ENCODE measurements around the gene HMGCLL1.

The HMGCLL1 gene

GRCh38 chr6:55578537-55579363, at the start of gene HMGCLL1:
Gene HMGCLL1, minus strand, starts transcription at chr6:55579192. Its CDS starts 137 bp downstream, at chr6:55579055.
- no peak for DNase-seq

- no peak for DNase-seq
Measured at GRCh38 chr6:55621993-55622392, 43.0 kb upstream of the HMGCLL1 start.

GRCh38 chr6:55621244-55621643, 42.3 kb upstream of the HMGCLL1 start:
- DNase-seq: no peak

GRCh38 chr6:55617272-55617671, 38.3 kb upstream of the HMGCLL1 start:
- DNase-seq: no peak

DNA sequence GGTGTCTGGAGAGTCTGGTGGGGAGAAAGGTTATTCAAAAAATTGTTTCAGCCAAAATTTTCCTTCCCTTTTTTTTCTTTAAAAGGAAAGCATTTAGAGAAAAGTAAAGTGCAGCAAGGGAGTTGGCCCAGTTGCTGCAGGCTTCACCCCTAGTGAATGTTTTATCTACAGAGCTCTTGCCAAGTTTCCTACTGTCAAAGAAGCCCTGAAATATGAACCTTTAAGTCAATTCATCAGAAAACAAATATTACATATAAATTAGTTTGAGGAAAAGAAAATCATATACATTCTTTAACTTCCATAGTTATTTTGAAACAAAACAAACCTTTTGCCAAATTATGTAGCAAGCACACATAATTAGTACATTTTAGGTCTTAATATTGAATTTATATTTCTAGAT, 25.0 kb upstream of the HMGCLL1 start:
- DNase-seq: no peak

GRCh38 chr6:55601120-55601519, 22.1 kb upstream of the HMGCLL1 start:
- no peak for DNase-seq

DNA sequence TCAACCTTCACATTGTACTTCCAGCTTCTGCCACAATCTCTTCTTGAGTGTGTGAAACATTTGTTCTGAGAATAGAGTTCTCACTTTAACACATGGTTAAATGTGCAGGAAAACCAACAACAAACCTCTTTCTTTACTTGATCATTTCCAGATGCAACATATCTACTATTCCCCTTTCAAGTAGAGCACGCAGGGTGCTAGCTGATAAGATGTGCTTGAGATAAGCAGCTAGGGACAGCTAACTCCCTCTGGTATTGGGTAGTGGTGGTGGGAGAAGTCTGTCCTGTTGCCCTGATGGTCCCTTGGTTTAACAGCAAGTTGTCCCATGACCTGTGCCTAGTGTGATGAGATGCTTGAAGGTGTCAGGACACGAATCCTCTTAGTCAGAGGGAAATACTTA, 15.4 kb upstream of the HMGCLL1 start:
- no peak for DNase-seq

DNA sequence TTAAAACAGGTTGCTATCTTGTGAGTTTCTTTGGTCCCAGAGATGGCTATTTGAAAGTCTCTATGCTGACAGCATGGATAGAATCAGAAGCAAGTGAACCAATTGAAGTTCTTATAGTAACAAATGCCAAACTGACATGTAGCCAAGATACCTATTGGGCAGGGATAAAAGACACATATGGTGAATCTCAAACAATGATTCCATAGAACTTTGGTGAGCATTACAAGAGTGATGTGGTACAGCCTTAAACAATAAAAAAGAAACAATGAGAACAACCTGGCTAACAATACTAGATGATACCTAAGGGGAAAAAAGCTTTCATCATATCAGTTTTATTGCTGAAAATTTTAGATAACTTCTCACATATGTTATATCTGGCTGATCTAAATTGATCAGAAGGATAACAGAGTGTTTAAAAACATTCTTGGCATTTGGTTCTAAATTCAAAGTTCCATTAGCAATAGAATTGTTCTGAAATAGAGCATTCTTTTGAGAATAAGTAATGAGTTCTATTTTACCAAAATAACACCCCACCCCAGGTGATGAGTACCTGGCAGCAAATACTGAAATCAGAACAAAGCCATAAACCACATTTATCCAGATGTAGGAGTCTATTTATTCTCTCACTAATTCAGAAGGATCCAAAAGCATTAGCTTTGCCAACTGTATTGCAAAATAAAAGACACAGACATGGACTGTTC, 5.8 kb upstream of the HMGCLL1 start:
- no peak for DNase-seq

DNA sequence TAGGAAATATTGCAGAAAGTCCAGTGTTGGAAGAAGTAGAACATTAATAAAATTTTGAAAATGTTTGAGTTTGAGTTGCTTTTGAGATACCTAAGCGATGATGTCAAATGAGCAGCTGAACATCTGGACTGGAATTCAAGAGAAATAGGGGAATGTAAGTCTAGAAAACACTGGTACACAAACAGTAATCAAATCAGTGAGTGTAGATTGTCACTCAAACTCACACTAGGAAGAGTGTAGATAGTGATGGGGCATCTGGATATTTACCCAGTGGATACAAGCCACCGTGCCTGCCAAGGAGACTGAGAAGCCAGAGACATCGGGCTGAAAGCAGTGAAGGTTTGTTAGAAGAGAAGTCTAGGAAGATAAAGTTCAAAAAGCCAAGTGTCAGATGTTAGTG, 2.2 kb downstream of the HMGCLL1 start:
- no peak for DNase-seq

- DNase-seq: no peak
Measured at GRCh38 chr6:55574556-55574955, 4.4 kb downstream of the HMGCLL1 start.

DNA sequence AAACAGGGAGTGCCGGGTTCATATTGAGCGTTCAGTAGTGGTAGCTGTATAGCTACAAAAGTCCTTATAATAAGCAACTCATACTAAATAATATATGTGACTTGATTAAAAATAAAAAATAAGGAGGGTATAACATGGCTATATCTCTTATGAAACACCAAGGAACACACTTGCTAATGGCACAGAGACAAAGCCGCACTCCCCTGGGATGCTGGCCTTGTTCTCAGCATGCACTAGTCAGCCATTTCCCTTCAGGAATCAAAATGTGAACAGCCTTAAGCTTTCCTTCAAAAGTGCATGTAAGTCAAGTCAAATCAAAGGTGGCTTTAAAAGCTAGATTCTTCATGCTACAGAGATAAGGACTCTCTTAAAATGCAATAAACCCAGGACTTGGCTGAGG, 9.4 kb downstream of the HMGCLL1 start:
- no peak for DNase-seq

DNA sequence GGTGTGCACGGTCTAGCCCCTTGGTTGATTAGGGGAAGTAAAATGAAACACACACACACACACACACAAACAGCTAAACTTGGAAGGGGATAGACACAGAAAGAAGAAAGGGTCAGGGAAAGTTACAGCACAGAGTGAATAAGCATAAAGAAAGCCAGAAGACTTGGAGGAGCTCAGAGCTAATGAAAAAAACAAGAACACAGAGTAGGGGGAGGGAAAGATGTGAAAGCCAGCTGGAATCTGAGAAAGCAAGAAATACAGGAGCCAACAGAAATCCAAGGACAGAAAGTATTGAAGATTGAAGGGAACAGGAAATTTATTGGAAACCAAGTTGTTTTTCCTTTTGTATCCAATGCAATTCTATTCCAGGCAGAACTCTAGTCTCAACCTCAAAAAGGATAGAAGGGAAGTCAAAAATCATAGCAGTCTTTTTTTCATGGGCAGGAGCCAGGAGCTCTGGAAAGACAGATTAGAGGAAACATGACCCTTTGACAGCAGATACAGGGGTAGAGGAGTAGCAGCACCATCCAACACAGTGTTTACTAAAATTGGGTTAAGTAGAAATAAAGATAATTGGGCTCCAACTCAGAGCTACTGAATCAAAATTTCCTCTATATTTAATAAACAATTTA, 10.1 kb downstream of the HMGCLL1 start:
- no peak for DNase-seq

DNA sequence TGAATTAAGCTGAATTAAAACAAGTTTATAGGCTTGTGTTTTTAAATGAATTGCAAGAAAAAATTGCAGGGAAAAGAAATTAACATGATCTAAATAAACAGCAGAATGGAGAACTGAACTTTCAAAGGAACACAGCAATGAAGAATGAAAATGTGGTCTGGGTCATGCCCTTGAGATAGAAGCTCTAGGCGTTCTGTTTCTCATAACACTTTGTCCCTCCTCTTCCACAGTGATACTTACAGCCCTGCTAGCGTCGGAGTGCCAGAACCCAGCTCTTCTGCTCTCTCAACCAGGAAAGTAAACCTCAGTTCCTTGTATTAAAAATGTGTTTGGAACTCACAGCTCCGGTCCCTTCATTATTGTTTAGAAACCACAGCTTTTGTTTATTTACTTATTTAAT, 11.4 kb downstream of the HMGCLL1 start:
- no peak for DNase-seq

GRCh38 chr6:55566036-55566710, 12.8 kb downstream of the HMGCLL1 start:
- DNase-seq: no peak

DNA sequence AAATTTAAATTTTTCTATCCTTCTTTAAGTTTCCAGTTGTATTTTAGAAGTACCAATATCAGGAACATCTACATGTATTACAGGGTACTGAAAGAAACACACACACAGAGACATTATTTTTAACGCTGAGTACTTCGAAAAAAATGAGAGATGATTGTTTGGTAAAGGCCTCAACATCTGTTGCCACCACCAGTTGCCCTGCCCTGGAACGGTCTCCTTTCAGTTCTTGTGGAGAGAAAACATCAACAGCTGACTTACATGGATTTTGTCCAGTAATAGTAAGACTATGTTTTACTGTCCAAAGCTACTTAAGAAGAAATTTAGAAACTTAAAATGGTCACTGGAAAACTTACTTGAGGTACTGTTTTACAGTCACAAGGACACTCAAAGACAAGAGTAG, 16.7 kb downstream of the HMGCLL1 start:
- DNase-seq: no peak

DNA sequence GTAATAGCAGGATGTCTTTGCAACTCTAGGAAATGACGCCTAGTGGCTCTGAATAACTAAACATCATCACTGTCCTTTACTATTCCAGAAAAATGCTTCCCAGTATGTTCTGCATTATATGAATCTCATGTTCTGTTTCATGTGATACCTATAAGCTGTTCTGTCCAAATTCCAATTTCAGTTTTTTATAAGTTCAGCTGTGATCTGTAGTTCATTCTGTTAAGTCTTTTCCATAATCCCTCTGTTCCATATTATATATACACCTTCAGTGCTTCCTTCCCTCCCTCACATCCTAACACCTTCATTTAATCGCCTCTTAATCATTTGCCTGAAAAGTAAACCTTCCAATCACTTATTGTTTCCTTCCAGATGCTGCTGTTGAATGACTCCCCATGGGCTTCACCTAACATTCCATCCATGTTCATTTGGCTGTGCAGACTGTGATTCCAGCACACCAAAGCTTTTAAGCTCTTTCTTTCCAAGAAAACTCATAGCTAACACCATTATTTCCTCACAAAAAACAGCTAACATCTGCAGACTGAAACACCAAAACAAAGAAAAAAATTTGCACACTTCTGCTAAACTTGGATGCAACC, 18.6 kb downstream of the HMGCLL1 start:
- no peak for DNase-seq

GRCh38 chr6:55557146-55557545, 21.8 kb downstream of the HMGCLL1 start:
- DNase-seq: no peak

DNA sequence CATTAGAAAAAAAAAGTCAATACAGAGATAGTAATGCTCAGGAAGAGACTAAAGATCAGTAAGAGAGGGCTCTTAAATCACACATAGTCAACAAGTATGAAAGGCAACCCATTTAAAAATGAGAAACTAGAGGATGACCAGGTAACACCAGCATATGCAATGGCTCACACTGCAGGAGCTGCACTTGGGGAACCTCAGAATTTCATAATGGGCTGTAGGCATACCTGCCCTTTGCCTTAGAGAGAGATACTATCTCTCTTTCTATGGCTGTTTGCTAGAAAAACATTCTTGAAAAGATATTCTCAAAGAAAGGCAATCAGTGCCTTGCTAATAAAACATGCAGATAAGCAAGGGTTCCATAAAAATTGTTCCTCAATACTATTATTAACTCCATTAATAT, 33.2 kb downstream of the HMGCLL1 start:
- DNase-seq: no peak

GRCh38 chr6:55543633-55544309, 35.2 kb downstream of the HMGCLL1 start:
- DNase-seq: no peak

DNA sequence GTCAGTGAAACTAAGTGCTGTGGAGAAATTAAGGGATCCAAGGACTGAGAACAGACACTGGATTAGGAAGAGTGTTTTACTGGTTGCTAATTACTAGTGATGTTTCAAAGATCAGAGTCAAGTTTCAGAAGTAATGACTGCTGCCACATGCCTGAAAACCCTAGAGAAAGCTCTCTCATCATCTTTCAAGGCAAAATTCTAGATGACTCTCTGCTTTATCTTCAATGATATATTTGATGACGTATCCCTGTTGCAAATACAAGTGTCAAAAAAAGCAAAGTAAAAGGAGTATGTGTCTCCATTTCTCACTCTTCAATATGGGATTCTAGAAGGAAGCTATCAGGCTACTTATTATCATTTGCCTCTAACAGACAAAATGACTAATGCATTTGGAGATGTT, 38.0 kb downstream of the HMGCLL1 start:
- DNase-seq: no peak

GRCh38 chr6:55536391-55536956, 42.5 kb downstream of the HMGCLL1 start:
- DNase-seq: no peak

- DNase-seq: no peak
Measured at GRCh38 chr6:55531496-55531895, 47.5 kb downstream of the HMGCLL1 start.
